ENCODE data around the gene BACH2. TPM values are rescaled to one million over a fixed set of nuclear protein-coding genes. Genes with fewer than 3 reads are reported as not detected.
"Not testable (repeated sequence)": the region's sequence is repeated elsewhere in the genome, so short reads cannot be mapped to it uniquely, and the experiment has no call there.

BACH2 gene
- total RNA-seq, 2 donors from 2014 or later, result 3.0 to 22.9 TPM

- H3K9me3 Mint-ChIP-seq, result no peaks in the 10 kb centered on the region
- no peak overlapping the region for H3K27ac Mint-ChIP-seq
- H3K4me3 Mint-ChIP-seq, result no peak overlapping the region
- H3K36me3 Mint-ChIP-seq (ENCODE audit: low read depth), result peaks cover 22% of the 10 kb centered on the region
- no peaks in the 10 kb centered on the region for H3K27me3 Mint-ChIP-seq
- H3K4me1 Mint-ChIP-seq, result peaks cover 20% of the 10 kb centered on the region
- peak; percentile 70 for ATAC-seq (replicated peaks)
Measured at GRCh38 chr6:90044833-90045381, 251.7 kb downstream of the BACH2 start.

- Mint-ChIP-seq H3K4me3 (no peak overlapping the region), H3K9me3 (no peaks in the 10 kb centered on the region), H3K4me1 (peaks cover 18% of the 10 kb centered on the region), H3K27me3 (no peaks in the 10 kb centered on the region), H3K36me3 (ENCODE audit: low read depth) (peaks cover 24% of the 10 kb centered on the region), H3K27ac (no peak overlapping the region)
- peak; percentile 55 for ATAC-seq (replicated peaks)
Measured at GRCh38 chr6:90044182-90044832, 252.3 kb downstream of the BACH2 start.

- ATAC-seq (replicated peaks), result no peak
- Mint-ChIP-seq H3K36me3 (ENCODE audit: low read depth) (peaks cover 46% of the 10 kb centered on the region), H3K27ac (no peak overlapping the region)
Measured at GRCh38 chr6:90040931-90041330, 255.7 kb downstream of the BACH2 start.

GRCh38 chr6:90039911-90040310 lies 256.7 kb downstream of the BACH2 start:
- ATAC-seq (replicated peaks), result no peak
- Mint-ChIP-seq H3K27me3 (no peaks in the 10 kb centered on the region), H3K27ac (no peak overlapping the region), H3K9me3 (peaks cover 3% of the 10 kb centered on the region), H3K4me3 (no peak overlapping the region), H3K36me3 (ENCODE audit: low read depth) (peaks cover 56% of the 10 kb centered on the region), H3K4me1 (peaks cover 13% of the 10 kb centered on the region)

More at GRCh38 chr6:90040931-90041330, 255.7 kb downstream of the BACH2 start:
- H3K9me3 Mint-ChIP-seq, result peaks cover 3% of the 10 kb centered on the region
- H3K4me1 Mint-ChIP-seq, result peaks cover 10% of the 10 kb centered on the region
- no peaks in the 10 kb centered on the region for H3K27me3 Mint-ChIP-seq
- H3K4me3 Mint-ChIP-seq, result no peak overlapping the region

GRCh38 chr6:90038961-90039653 lies 257.5 kb downstream of the BACH2 start:
- H3K27me3 Mint-ChIP-seq, result no peaks in the 10 kb centered on the region
- no peak overlapping the region for H3K4me3 Mint-ChIP-seq
- ATAC-seq (replicated peaks), result no peak
- H3K4me1 Mint-ChIP-seq, result peaks cover 13% of the 10 kb centered on the region
- H3K27ac Mint-ChIP-seq, result no peak overlapping the region
- H3K36me3 Mint-ChIP-seq (ENCODE audit: low read depth), result peaks cover 59% of the 10 kb centered on the region
- H3K9me3 Mint-ChIP-seq, result peaks cover 3% of the 10 kb centered on the region

GRCh38 chr6:90036963-90037362 lies 259.7 kb downstream of the BACH2 start:
- no peaks in the 10 kb centered on the region for H3K27me3 Mint-ChIP-seq
- H3K4me1 Mint-ChIP-seq, result peaks cover 13% of the 10 kb centered on the region
- no peak overlapping the region for H3K4me3 Mint-ChIP-seq
- ATAC-seq (replicated peaks), result no peak
- peaks cover 63% of the 10 kb centered on the region for H3K36me3 Mint-ChIP-seq (ENCODE audit: low read depth)
- H3K9me3 Mint-ChIP-seq, result peaks cover 3% of the 10 kb centered on the region
- H3K27ac Mint-ChIP-seq, result no peak overlapping the region

GRCh38 chr6:90035047-90035723 lies 261.5 kb downstream of the BACH2 start:
- peaks cover 3% of the 10 kb centered on the region for H3K9me3 Mint-ChIP-seq
- peak overlapping the region; percentile 17 for H3K4me3 Mint-ChIP-seq
- peaks cover 15% of the 10 kb centered on the region for H3K4me1 Mint-ChIP-seq
- H3K27me3 Mint-ChIP-seq, result no peaks in the 10 kb centered on the region
- ATAC-seq (replicated peaks), result no peak
- H3K36me3 Mint-ChIP-seq (ENCODE audit: low read depth), result peaks cover 58% of the 10 kb centered on the region
- peak overlapping the region; percentile 54 for H3K27ac Mint-ChIP-seq

- ATAC-seq (replicated peaks), result no peak
- Mint-ChIP-seq H3K36me3 (ENCODE audit: low read depth) (peaks cover 52% of the 10 kb centered on the region), H3K27me3 (no peaks in the 10 kb centered on the region), H3K4me3 (no peak overlapping the region), H3K9me3 (no peaks in the 10 kb centered on the region), H3K4me1 (peaks cover 29% of the 10 kb centered on the region), H3K27ac (no peak overlapping the region)
Measured at GRCh38 chr6:90033746-90034271, 262.8 kb downstream of the BACH2 start.

- H3K27me3 Mint-ChIP-seq; H3K4me3 Mint-ChIP-seq; H3K9me3 Mint-ChIP-seq; ATAC-seq (replicated peaks); H3K27ac Mint-ChIP-seq: not testable (repeated sequence)
- H3K4me1 Mint-ChIP-seq, result peaks cover 35% of the 10 kb centered on the region
- H3K36me3 Mint-ChIP-seq (ENCODE audit: low read depth), result peaks cover 49% of the 10 kb centered on the region
Measured at GRCh38 chr6:90032489-90033212, 264.0 kb downstream of the BACH2 start.

GRCh38 chr6:90028995-90029635 lies 267.5 kb downstream of the BACH2 start:
- H3K9me3 Mint-ChIP-seq, result no peaks in the 10 kb centered on the region
- H3K27ac Mint-ChIP-seq, result peak overlapping the region; percentile 37
- peaks cover 39% of the 10 kb centered on the region for H3K36me3 Mint-ChIP-seq (ENCODE audit: low read depth)
- H3K27me3 Mint-ChIP-seq, result no peaks in the 10 kb centered on the region
- H3K4me3 Mint-ChIP-seq, result peak overlapping the region; percentile 66
- ATAC-seq (replicated peaks), result peak; percentile 25
- H3K4me1 Mint-ChIP-seq, result peaks cover 55% of the 10 kb centered on the region

- Mint-ChIP-seq H3K27ac (peak overlapping the region; percentile 37), H3K36me3 (ENCODE audit: low read depth) (peaks cover 43% of the 10 kb centered on the region), H3K9me3 (no peaks in the 10 kb centered on the region), H3K4me1 (peaks cover 56% of the 10 kb centered on the region), H3K27me3 (no peaks in the 10 kb centered on the region), H3K4me3 (peak overlapping the region; percentile 66)
- ATAC-seq (replicated peaks), result peak; percentile 36
Measured at GRCh38 chr6:90028066-90028778, 268.4 kb downstream of the BACH2 start.

GRCh38 chr6:90026216-90026615 lies 270.4 kb downstream of the BACH2 start:
- peaks cover 61% of the 10 kb centered on the region for H3K4me1 Mint-ChIP-seq
- H3K27ac Mint-ChIP-seq, result peak overlapping the region; percentile 78
- no peaks in the 10 kb centered on the region for H3K9me3 Mint-ChIP-seq
- no peak for ATAC-seq (replicated peaks)
- H3K4me3 Mint-ChIP-seq, result peak overlapping the region; percentile 71
- H3K27me3 Mint-ChIP-seq, result no peaks in the 10 kb centered on the region
- H3K36me3 Mint-ChIP-seq (ENCODE audit: low read depth), result peaks cover 48% of the 10 kb centered on the region

GRCh38 chr6:90025523-90026061 lies 271.1 kb downstream of the BACH2 start:
- Mint-ChIP-seq H3K9me3 (no peaks in the 10 kb centered on the region), H3K4me3 (peak overlapping the region; percentile 71), H3K27me3 (no peaks in the 10 kb centered on the region), H3K4me1 (peaks cover 61% of the 10 kb centered on the region), H3K36me3 (ENCODE audit: low read depth) (peaks cover 53% of the 10 kb centered on the region), H3K27ac (peak overlapping the region; percentile 78)
- peak; percentile 95 for ATAC-seq (replicated peaks)

Measured in activated T-helper 17 cell treated with anti-CD3 and anti-CD28 coated beads, Interleukin-2, amount 50 U/mL, for 72 hours (primary cell).